Measurements from ENCODE around the gene PSENEN.

PSENEN gene

DNA sequence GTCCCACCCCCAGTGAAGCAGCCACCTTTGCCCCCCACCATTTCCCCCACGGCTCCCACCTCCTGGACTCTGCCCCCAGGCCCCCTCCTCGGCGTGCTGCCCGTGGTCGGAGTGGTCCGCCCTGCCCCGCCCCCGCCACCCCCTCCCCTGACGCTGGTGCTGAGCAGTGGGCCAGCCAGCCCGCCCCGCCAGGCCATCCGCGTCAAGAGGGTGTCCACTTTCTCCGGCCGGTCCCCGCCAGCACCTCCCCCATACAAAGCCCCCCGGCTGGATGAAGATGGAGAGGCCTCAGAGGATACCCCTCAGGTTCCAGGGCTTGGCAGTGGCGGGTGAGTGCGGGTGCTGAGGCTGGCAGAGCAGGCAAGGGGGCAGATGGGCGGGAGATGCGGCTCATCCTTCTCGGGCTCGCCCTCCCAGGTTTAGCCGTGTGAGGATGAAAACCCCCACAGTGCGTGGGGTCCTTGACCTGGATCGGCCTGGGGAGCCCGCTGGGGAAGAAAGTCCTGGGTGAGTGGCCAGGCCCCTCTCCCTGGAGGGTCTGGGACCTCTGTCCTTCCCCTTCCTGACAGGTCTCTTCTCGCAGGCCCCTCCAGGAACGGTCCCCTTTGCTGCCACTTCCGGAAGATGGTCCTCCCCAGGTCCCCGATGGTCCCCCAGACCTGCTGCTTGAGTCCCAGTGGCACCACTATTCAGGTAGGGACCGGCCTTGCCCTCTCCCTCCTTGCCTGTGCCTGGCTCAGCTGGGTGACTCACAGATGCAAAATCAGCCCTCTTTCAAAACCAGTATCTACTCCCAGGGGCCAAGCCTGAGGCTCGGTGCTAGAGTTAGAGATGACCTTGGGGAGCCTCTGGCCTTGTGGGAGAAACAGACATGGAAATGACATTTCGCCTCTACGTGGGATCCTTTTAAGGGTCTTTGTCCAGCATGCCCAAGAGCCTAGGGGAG is 12.0 kb upstream of the PSENEN start:
- no peak for DNase-seq (ENCODE audit: low read depth in 2 of 2, low spot score in 1 of 2)

GRCh38 chr19:35734273-35734672 is 11.2 kb upstream of the PSENEN start:
- DNase-seq (ENCODE audit: low read depth in 2 of 2, low spot score in 1 of 2): no peak

GRCh38 chr19:35734889-35735288 is 10.6 kb upstream of the PSENEN start:
- DNase-seq (ENCODE audit: low read depth in 2 of 2, low spot score in 1 of 2): no peak

DNA sequence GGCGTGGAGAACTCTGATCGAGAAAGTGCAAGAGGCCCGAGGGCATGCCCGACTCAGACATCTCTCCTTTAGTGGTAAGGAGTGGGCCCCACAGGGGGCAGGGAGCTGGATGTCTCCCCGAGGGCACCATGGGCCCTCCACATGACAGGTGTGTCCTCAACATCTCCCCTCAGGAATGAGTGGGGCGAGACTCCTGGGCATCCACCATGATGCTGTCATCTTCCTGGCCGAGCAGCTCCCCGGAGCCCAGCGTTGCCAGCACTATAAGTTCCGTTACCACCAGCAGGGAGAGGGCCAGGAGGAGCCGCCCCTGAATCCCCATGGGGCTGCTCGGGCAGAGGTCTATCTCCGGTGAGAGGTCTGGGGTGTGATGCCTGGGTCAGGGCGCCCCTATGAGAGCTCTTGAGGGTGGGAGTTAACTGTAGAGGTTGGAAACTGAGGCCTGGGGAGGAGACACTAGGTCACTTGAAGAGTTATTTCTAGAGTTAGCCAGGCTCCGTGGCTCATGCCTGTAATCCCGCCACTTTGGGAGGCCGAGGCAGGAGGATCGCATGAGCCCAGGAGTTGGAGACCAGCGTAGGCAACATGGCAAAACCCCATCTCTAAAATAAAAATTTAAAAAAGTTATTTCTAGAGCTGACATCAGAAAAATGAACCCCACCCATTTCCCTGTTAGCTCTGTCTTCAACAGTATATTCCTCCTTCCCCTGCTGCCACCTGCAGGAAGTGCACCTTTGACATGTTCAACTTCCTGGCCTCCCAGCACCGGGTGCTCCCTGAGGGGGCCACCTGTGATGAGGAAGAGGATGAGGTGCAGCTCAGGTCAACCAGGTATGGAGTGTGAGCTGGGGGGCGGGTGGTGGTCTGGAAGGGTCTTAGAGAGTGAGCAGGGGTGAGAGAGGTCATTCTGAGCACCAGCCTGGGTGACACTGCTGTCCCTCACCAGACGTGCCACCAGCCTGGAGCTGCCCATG is 8.3 kb upstream of the PSENEN start:
- no peak for DNase-seq (ENCODE audit: low read depth in 2 of 2, low spot score in 1 of 2)

DNA sequence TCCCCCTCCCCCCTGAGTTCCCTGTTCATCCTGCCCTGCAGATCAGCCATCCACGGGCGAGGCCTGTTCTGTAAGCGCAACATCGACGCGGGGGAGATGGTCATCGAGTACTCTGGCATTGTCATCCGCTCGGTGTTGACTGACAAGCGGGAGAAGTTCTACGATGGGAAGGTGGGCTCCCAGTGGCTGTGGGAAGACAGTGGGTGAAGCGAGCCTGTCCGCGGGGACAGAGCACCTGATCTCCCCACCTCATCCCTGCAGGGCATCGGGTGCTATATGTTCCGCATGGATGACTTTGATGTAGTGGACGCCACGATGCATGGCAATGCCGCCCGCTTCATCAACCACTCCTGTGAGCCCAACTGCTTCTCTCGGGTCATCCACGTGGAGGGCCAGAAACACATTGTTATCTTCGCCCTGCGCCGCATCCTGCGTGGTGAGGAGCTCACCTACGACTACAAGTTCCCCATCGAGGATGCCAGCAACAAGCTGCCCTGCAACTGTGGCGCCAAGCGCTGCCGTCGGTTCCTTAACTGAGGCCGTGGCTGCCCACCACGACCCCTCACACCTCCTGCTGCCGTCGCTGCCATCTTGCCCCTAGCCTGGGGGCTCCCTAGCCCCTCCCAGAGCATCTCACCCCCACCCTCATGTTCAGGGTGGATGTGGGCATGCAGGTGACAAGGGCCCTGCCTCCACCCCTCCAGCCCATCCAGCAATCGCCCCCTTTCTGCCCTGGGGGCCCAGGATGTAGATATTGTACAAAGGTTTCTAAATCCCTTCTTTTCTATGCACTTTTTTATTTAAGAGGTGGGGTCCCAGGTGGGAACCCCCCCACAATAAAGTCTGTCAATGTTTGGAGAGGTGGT is 7.2 kb upstream of the PSENEN start:
- no peak for DNase-seq (ENCODE audit: low read depth in 2 of 2, low spot score in 1 of 2)

DNA sequence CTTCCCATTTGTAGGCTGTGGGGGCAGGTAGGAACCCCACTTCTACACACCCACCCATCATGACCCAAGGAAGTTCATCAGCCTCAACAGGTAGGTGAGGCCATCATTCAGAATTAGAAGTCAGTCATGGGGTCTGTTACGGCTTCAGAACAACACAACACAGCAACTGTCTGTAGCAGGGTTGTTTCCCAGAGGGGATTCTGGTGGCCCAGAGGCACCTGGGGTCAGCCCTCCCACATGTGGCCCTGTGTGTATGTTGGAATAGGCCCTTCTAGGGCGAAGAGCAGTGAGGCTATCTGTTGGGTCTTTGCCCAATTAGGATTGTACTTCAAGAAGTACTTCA is 6.6 kb upstream of the PSENEN start:
- DNase-seq (ENCODE audit: low read depth in 2 of 2, low spot score in 1 of 2): no peak

GRCh38 chr19:35739275-35740107 is 6.0 kb upstream of the PSENEN start:
- no peak for DNase-seq (ENCODE audit: low read depth in 2 of 2, low spot score in 1 of 2)

DNA sequence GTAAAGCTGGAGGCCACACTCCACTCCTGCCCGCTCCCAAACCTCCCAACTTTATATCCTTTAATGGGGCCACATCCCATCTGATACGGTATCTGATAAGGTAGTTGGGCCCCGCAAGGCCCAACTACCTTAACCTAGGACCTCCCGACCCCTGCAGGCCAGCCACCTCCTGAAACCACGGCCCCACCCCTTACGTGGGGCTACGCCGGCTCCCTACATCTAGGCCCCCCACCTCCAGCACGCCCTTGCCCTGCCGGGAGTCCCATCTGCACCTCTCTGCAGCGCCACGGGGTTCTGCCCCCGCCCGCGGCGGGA is 5.4 kb upstream of the PSENEN start:
- no peak for DNase-seq (ENCODE audit: low read depth in 2 of 2, low spot score in 1 of 2)

DNA sequence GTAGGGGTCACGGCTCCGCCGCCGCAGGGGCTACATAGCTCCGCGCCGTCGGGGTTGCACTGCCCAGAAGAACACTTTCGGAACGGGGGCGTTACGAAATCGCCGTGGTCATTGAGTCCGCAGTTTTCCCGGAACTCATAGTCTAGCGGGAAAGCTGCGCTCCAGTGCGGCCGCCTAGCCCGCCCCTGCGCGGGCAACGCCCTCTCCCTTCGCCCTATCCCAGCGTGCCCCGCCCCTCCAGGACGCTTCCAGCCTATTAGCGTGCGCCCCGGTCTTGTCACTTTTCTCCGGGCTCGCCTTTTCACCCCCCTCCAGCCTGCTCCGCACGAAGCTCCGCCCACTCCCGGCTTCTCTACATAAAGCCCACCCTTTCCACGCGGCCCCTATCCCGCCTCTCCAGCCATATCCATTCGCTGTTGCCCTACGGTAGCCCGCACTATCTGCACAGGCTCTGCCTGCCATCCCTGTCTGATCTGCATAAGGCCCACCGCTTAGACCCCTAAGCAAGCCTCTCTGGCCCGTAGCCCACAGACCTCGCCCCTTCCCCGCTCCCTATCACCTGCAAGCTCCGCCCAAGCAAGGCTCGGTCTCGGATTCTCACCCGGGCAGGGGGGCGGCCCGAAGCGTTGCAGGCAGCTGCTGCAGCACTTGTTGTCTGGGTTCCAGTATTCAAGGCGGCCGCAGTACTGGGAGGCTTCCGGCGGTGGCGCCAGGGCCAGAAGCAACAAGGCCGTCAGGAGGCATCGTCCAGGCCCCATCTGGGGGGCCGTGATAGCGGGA is 4.8 kb upstream of the PSENEN start:
- peak; percentile 90 to 93 for DNase-seq (ENCODE audit: low read depth in 2 of 2, low spot score in 1 of 2)

DNA sequence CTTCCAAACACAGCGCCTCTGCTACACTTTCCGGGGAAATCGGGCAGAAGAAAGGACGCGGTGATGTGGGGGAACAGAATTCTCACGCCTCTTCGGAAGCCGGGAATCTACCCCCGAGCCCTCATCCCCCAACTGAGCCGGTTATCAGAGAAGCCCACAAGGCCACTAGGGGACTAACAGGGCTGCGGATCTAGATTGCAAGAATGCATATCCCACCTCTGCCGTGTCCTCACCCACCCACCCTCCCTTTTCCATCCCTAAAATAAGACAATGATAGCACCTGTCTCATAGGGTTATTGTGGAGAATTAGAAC is 4.3 kb upstream of the PSENEN start:
- DNase-seq (ENCODE audit: low read depth in 2 of 2, low spot score in 1 of 2): no peak

DNA sequence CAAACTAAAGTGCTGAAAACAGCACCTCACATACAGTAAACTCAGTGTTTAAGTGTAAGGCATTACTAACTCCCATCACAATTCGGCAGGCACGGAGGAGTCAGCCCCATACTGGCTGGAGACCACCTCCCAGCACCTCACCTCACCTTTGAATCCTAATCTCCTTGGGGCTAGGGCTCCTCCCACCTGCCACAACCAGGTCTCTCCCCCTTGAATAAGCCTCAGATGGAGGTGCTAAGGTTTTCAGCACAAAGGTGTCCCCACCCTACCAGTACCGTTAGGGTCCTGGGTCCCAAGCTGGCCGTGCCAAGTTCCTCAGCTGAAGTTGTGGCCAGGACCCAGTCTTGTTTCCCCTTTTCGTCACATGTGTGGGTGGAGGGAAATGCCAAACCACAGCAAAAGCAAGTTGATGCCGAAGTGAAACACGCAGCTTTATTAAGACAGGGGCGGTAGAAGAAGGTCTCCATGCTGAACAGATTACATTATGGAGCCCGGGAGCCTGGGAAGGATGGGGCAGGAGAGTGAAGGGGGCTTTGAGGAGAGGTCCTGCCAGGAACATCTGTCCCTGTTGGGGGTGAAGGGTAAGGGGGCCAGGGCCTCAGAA is 3.2 kb upstream of the PSENEN start, which contains the start of gene IGFLR1:
IGFLR1 (minus strand) TSS at position 332 of the 604 bp plus-strand sequence. CDS start 1,272 bp downstream, outside the sequence.
- peak in 1 of 2 donors; percentile 38 for DNase-seq (ENCODE audit: low read depth in 2 of 2, low spot score in 1 of 2)

DNA sequence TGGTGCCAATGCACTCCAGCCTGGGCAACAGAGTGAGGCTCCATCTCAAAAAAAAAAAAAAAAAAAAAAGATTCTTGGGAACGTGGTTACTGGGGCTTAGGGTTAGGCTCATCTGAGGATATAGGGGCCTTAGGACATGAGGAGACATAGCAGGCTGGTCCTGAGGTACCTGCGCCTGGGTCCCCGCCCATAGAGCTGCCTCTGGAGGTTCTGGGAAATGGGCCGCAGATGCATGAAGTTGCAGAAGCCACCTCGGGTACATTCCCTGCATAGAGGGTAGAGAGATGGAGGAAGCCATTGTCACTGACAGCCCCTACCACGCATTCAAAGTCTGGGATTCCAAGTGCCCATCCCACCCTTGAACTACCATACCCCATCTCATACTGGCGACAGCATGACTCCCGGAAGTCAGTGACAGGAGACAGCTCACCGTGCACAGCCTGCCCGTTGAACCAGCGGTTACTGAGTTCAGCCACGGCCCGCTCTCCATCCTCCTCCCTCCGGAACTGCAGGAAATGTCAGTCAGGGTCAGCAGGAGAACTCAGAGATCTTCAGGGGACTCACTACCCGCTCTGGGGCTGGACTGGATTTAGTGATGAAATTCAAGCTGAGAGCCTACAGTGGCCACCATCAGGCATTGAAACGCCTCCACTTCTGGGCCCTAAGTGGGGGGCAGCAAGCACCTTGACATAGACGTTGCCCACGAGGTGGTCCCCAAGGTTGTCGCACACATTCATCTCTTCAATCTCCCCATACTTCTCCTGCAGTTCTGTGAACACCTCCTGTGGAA is 1.6 kb upstream of the PSENEN start:
- DNase-seq (ENCODE audit: low read depth in 2 of 2, low spot score in 1 of 2): no peak

DNA sequence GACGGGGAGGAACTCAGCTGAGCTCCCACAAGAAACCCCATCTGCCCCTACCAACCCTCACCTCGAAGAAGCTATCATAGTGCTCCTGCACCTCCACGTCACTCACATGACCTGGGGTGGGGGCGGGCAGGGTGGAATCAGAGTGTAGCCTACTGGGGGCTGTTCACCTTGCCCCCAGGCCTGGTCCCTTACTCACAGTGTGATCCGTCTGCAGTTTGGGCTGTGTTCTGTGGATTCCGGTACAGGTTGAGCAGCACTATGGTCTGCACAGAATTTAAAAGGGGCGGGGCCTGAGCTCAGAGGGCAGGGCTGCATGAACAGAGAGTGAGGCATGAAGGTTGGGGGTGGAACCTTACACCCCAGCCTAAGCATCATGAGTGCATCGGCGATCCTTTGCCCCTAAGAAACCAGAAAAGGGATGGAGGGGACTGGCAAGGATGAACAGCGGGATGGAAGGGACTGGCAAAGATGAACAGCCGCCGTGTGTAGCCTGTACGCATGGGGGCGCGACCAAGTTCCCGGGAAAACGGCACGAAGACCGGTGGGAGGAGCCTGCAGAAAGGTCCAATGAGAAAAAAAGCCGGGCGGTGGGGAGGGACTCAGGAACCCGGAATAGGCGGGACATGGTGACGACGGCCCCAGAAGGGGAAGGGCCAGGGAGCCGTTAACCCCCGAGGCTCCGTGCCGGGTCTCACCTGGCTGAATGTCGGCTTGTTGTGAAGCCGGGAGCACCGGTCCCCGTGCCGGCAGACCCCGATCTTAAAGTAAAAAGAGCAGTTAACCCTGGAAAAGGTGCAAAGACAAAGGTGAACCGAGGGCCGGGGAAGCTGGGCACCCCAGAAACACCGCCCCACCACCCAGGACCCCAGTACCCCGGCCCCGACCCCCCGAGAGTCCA is 772 bp upstream of the PSENEN start:
- peak; percentile 85 to 87 for DNase-seq (ENCODE audit: low read depth in 2 of 2, low spot score in 1 of 2)

GRCh38 chr19:35746087-35746462 is 624 bp downstream of the PSENEN start:
- DNase-seq (ENCODE audit: low read depth in 2 of 2, low spot score in 1 of 2): no peak

DNA sequence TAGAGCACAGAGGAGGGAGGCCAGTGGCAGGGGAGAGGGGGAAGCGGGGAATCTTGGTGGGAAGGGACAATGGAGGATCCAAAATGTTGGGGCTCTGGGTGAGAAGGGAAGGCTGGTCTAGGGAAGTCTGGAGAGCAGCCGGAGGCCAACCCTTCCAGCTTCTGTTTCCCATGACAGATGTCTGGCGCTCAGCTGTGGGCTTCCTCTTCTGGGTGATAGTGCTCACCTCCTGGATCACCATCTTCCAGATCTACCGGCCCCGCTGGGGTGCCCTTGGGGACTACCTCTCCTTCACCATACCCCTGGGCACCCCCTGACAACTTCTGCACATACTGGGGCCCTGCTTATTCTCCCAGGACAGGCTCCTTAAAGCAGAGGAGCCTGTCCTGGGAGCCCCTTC is 1.1 kb downstream of the PSENEN start:
- DNase-seq (ENCODE audit: low read depth in 2 of 2, low spot score in 1 of 2): no peak

GRCh38 chr19:35748106-35749020 is 2.9 kb downstream of the PSENEN start, which contains the start of gene LIN37:
Gene LIN37 (plus strand): TSS chr19:35748576. CDS start chr19:35748725, 149 bp downstream.
- DNase-seq (ENCODE audit: low read depth in 2 of 2, low spot score in 1 of 2): peak; percentile 90 to 98

All from stimulated activated CD8-positive, alpha-beta memory T cell treated with anti-CD3 and anti-CD28 coated beads, Interleukin-4, amount 100 ng/mL, for 1 hour (primary cell).